ENCODE data around the gene PKN2. TPM values are rescaled to one million over a fixed set of nuclear protein-coding genes. Genes with fewer than 3 reads are reported as not detected.

PKN2 gene
- total RNA-seq, 5 donors from 2014 or later (not counting 1 experiment from before 2014, with no cell fraction given), result 33.1 to 50.6 (median 35.9) TPM

GRCh38 chr1:88741413-88741812 lies 57.3 kb downstream of the PKN2 start:
- no CpG with 5 or more reads among the region's 2 CpGs for WGBS (ENCODE audit: insufficient coverage)
- no peak overlapping the region for H3K4me3 Mint-ChIP-seq
- H3K9me3 ChIP-seq, result no peaks in the 10 kb centered on the region
- no peak overlapping the region for H3K27ac Mint-ChIP-seq
- ChIA-PET POLR2A (interaction anchor here in 1 of 2 donors (0.6 kb wide), 1 partner anchor 8 kb away, joined by 3 read pairs; no protein-coding TSS in a partner anchor), CTCF (no interaction called here)
- DNase-seq (no peak), ATAC-seq (replicated peaks in 1 of 4) (no peak)
- H3K4me1 Mint-ChIP-seq, result peaks cover 17 to 30% (median 20%) of the 10 kb centered on the region in 3 donors
- peaks cover 0 to 10% of the 10 kb centered on the region in 2 experiments for H3K4me1 ChIP-seq (ENCODE audit: control insufficient read depth in 1 of 2, extremely low read depth in 1 of 2, insufficient read depth in 2 of 2, low read length in 2 of 2)
- no peak overlapping the region for H3K27ac ChIP-seq (ENCODE audit: low read length)
- H3K36me3 ChIP-seq (ENCODE audit: control insufficient read depth in 2 of 2, extremely low read depth in 1 of 2, insufficient read depth in 1 of 2, low read length in 1 of 2), result peaks cover 0 to 21% of the 10 kb centered on the region in 2 donors
- H3K9me3 Mint-ChIP-seq, result no peaks in the 10 kb centered on the region
- H3K4me3 ChIP-seq (ENCODE audit: control insufficient read depth in 1 of 2, extremely low read depth in 1 of 2, low read length in 1 of 2), result no peak overlapping the region
- peaks cover 54% of the 10 kb centered on the region for H3K36me3 Mint-ChIP-seq
- H3K27me3 ChIP-seq (replicated peaks in 1 of 2; ENCODE audit: control insufficient read depth in 2 of 2, extremely low read depth in 1 of 2, insufficient read depth in 2 of 2, low read length in 1 of 2), result no peaks in the 10 kb centered on the region
- H3K27me3 Mint-ChIP-seq, result no peaks in the 10 kb centered on the region

- Histone ChIP-seq H3K36me3 (ENCODE audit: control insufficient read depth in 2 of 2, extremely low read depth in 1 of 2, insufficient read depth in 1 of 2, low read length in 1 of 2) (peaks cover 0 to 21% of the 10 kb centered on the region in 2 donors), H3K9me3 (no peaks in the 10 kb centered on the region), H3K27me3 (replicated peaks in 1 of 2; ENCODE audit: control insufficient read depth in 2 of 2, extremely low read depth in 1 of 2, insufficient read depth in 2 of 2, low read length in 1 of 2) (no peaks in the 10 kb centered on the region), H3K4me3 (ENCODE audit: control insufficient read depth in 1 of 2, extremely low read depth in 1 of 2, low read length in 1 of 2) (no peak overlapping the region), H3K4me1 (ENCODE audit: control insufficient read depth in 1 of 2, extremely low read depth in 1 of 2, insufficient read depth in 2 of 2, low read length in 2 of 2) (peaks cover 0 to 2% of the 10 kb centered on the region in 2 experiments), H3K27ac (ENCODE audit: low read length) (no peak overlapping the region)
- POLR2A ChIA-PET, result no interaction called here
- DNase-seq (no peak), ATAC-seq (replicated peaks in 1 of 4) (no peak)
- H3K4me3 Mint-ChIP-seq, result no peak overlapping the region
- WGBS (ENCODE audit: insufficient coverage), result 100% methylated on average over 2 of the region's 6 CpGs
- H3K27me3 Mint-ChIP-seq, result no peaks in the 10 kb centered on the region
- H3K4me1 Mint-ChIP-seq, result peaks cover 18 to 20% (median 20%) of the 10 kb centered on the region in 3 donors
- H3K36me3 Mint-ChIP-seq, result peaks cover 58% of the 10 kb centered on the region
- no peak overlapping the region for H3K27ac Mint-ChIP-seq
- H3K9me3 Mint-ChIP-seq, result no peaks in the 10 kb centered on the region
- CTCF ChIA-PET, result no interaction called here
These were observed 58.5 kb downstream of the PKN2 start for GRCh38 chr1:88742531-88742930.

GRCh38 chr1:88744142-88744541 lies 60.1 kb downstream of the PKN2 start:
- Histone ChIP-seq H3K4me1 (ENCODE audit: control insufficient read depth in 1 of 2, extremely low read depth in 1 of 2, insufficient read depth in 2 of 2, low read length in 2 of 2) (no peaks in the 10 kb centered on the region), H3K9me3 (no peaks in the 10 kb centered on the region), H3K4me3 (ENCODE audit: control insufficient read depth in 1 of 2, extremely low read depth in 1 of 2, low read length in 1 of 2) (no peak overlapping the region), H3K36me3 (ENCODE audit: control insufficient read depth in 2 of 2, extremely low read depth in 1 of 2, insufficient read depth in 1 of 2, low read length in 1 of 2) (peaks cover 0 to 21% of the 10 kb centered on the region in 2 donors), H3K27ac (ENCODE audit: low read length) (no peak overlapping the region), H3K27me3 (replicated peaks in 1 of 2; ENCODE audit: control insufficient read depth in 2 of 2, extremely low read depth in 1 of 2, insufficient read depth in 2 of 2, low read length in 1 of 2) (no peaks in the 10 kb centered on the region)
- H3K27me3 Mint-ChIP-seq, result no peaks in the 10 kb centered on the region
- WGBS (ENCODE audit: insufficient coverage), result 88% methylated on average over 2 of the region's 3 CpGs
- no peaks in the 10 kb centered on the region for H3K9me3 Mint-ChIP-seq
- ATAC-seq (replicated peaks in 1 of 4) (no peak), DNase-seq (no peak)
- CTCF ChIA-PET, result no interaction called here
- POLR2A ChIA-PET, result no interaction called here
- H3K4me3 Mint-ChIP-seq, result no peak overlapping the region
- H3K27ac Mint-ChIP-seq, result no peak overlapping the region
- H3K36me3 Mint-ChIP-seq, result peaks cover 44% of the 10 kb centered on the region
- H3K4me1 Mint-ChIP-seq, result peaks cover 4 to 8% (median 5%) of the 10 kb centered on the region in 3 donors

GRCh38 chr1:88746916-88747315 lies 62.8 kb downstream of the PKN2 start:
- H3K27ac ChIP-seq (ENCODE audit: low read length), result no peak overlapping the region
- H3K4me1 ChIP-seq (ENCODE audit: control insufficient read depth in 1 of 2, extremely low read depth in 1 of 2, insufficient read depth in 2 of 2, low read length in 2 of 2), result no peaks in the 10 kb centered on the region
- Mint-ChIP-seq H3K27ac (no peak overlapping the region), H3K4me1 (peaks cover 5 to 20% (median 6%) of the 10 kb centered on the region in 3 donors), H3K9me3 (no peaks in the 10 kb centered on the region), H3K36me3 (peaks cover 45% of the 10 kb centered on the region), H3K4me3 (no peak overlapping the region), H3K27me3 (no peaks in the 10 kb centered on the region)
- H3K9me3 ChIP-seq, result no peaks in the 10 kb centered on the region
- ATAC-seq (replicated peaks in 1 of 4) (no peak), DNase-seq (no peak)
- H3K36me3 ChIP-seq (ENCODE audit: control insufficient read depth in 2 of 2, extremely low read depth in 1 of 2, insufficient read depth in 1 of 2, low read length in 1 of 2), result peaks cover 0 to 16% of the 10 kb centered on the region in 2 donors
- H3K4me3 ChIP-seq (ENCODE audit: control insufficient read depth in 1 of 2, extremely low read depth in 1 of 2, low read length in 1 of 2), result no peak overlapping the region
- H3K27me3 ChIP-seq (replicated peaks in 1 of 2; ENCODE audit: control insufficient read depth in 2 of 2, extremely low read depth in 1 of 2, insufficient read depth in 2 of 2, low read length in 1 of 2), result no peaks in the 10 kb centered on the region
- WGBS (ENCODE audit: insufficient coverage), result 100% methylated on average over 1 of the region's 2 CpGs
- CTCF ChIA-PET, result no interaction called here
- POLR2A ChIA-PET, result no interaction called here

- H3K27ac Mint-ChIP-seq, result no peak overlapping the region
- H3K9me3 Mint-ChIP-seq, result no peaks in the 10 kb centered on the region
- POLR2A ChIA-PET, result no interaction called here
These were observed 67.6 kb downstream of the PKN2 start for GRCh38 chr1:88751714-88752113.

GRCh38 chr1:88753506-88753905 lies 69.4 kb downstream of the PKN2 start:
- H3K4me1 ChIP-seq (ENCODE audit: control insufficient read depth in 1 of 2, extremely low read depth in 1 of 2, insufficient read depth in 2 of 2, low read length in 2 of 2), result no peaks in the 10 kb centered on the region
- H3K27me3 ChIP-seq (replicated peaks in 1 of 2; ENCODE audit: control insufficient read depth in 2 of 2, extremely low read depth in 1 of 2, insufficient read depth in 2 of 2, low read length in 1 of 2), result no peaks in the 10 kb centered on the region
- H3K4me1 Mint-ChIP-seq, result peaks cover 5 to 16% (median 13%) of the 10 kb centered on the region in 3 donors
- DNase-seq, result no peak
- no peaks in the 10 kb centered on the region for H3K36me3 ChIP-seq (ENCODE audit: control insufficient read depth in 2 of 2, extremely low read depth in 1 of 2, insufficient read depth in 1 of 2, low read length in 1 of 2)
- CTCF ChIA-PET, result no interaction called here
- no peak overlapping the region for H3K27ac ChIP-seq (ENCODE audit: low read length)
- no CpG with 5 or more reads among the region's 6 CpGs for WGBS (ENCODE audit: insufficient coverage)
- ATAC-seq (replicated peaks in 1 of 4), result no peak
- POLR2A ChIA-PET, result no interaction called here
- H3K4me3 ChIP-seq (ENCODE audit: control insufficient read depth in 1 of 2, extremely low read depth in 1 of 2, low read length in 1 of 2), result no peak overlapping the region
- no peaks in the 10 kb centered on the region for H3K9me3 Mint-ChIP-seq
- H3K9me3 ChIP-seq, result no peaks in the 10 kb centered on the region
- H3K36me3 Mint-ChIP-seq, result peaks cover 40% of the 10 kb centered on the region
- H3K27me3 Mint-ChIP-seq, result no peaks in the 10 kb centered on the region
- no peak overlapping the region for H3K27ac Mint-ChIP-seq
- H3K4me3 Mint-ChIP-seq, result no peak overlapping the region

More at GRCh38 chr1:88751714-88752113, 67.6 kb downstream of the PKN2 start:
- H3K36me3 Mint-ChIP-seq, result peaks cover 40% of the 10 kb centered on the region
- no peaks in the 10 kb centered on the region for H3K27me3 Mint-ChIP-seq
- Histone ChIP-seq H3K27me3 (replicated peaks in 1 of 2; ENCODE audit: control insufficient read depth in 2 of 2, extremely low read depth in 1 of 2, insufficient read depth in 2 of 2, low read length in 1 of 2) (no peaks in the 10 kb centered on the region), H3K27ac (ENCODE audit: low read length) (no peak overlapping the region), H3K9me3 (no peaks in the 10 kb centered on the region), H3K4me3 (ENCODE audit: control insufficient read depth in 1 of 2, extremely low read depth in 1 of 2, low read length in 1 of 2) (no peak overlapping the region), H3K4me1 (ENCODE audit: control insufficient read depth in 1 of 2, extremely low read depth in 1 of 2, insufficient read depth in 2 of 2, low read length in 2 of 2) (no peaks in the 10 kb centered on the region), H3K36me3 (ENCODE audit: control insufficient read depth in 2 of 2, extremely low read depth in 1 of 2, insufficient read depth in 1 of 2, low read length in 1 of 2) (no peaks in the 10 kb centered on the region)
- H3K4me3 Mint-ChIP-seq, result no peak overlapping the region
- H3K4me1 Mint-ChIP-seq, result peaks cover 6 to 16% (median 13%) of the 10 kb centered on the region in 3 donors
- WGBS (ENCODE audit: insufficient coverage), result no CpG with 5 or more reads among the region's 4 CpGs
- CTCF ChIA-PET, result interaction anchor here in 1 of 2 donors (0.6 kb wide), 1 partner anchor 248 kb away, joined by 4 read pairs; no protein-coding TSS in a partner anchor
- DNase-seq, result no peak
- no peak for ATAC-seq (replicated peaks in 1 of 4)

Data from T-cell (primary cell).